ENCODE results near the gene ST3GAL3. TPM values are rescaled to one million over a fixed set of nuclear protein-coding genes. Genes with fewer than 3 reads are reported as not detected.

ST3GAL3 gene
- total RNA-seq, 1 experiment from 2014 or later = 8.6 TPM

DNA sequence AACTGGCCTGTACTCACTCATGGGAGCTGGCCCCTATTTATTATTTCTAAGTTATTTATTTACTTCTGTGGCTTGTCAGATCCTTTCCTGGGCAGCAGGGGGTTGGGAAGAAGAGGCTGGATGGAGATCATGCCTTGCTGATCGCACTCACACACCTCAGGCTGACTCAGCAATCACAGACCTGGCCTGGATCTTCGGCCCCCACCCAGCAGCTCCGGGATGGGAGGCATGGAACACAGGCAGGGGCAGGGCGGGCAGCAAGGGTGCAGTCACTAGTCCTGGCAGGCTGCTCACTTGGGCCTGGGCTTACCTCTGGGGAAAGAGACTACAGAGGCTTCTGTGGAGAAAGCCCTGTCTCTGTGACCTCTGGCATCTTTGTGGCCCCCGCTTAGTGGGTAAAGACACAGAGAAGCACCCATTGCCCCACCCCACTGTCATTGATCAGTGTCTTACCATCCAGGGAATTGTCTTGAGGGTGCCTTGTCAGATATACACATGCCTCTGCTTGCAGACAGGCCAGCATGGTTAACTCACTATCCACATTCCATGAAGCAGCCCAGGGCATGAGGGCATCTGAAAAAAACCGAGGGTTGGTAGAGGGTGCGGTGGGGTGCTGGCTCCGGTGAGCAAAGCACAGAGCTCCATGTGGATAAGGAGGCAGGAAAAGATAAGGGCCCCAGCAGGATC lies 230.0 kb downstream of the ST3GAL3 start (continued):
- no peak for TF ChIP-seq USF2 (CRISPR knock-in tag; IDR thresholded peaks at IDR 0.05)
- TF ChIP-seq KAT7 (CRISPR knock-in tag; IDR thresholded peaks at IDR 0.05; ENCODE audit: borderline replicate concordance) = no peak
- TF ChIP-seq GABPB1 (CRISPR knock-in tag; IDR thresholded peaks at IDR 0.05) = no peak
- no peak for TF ChIP-seq TCF7 (CRISPR knock-in tag; IDR thresholded peaks at IDR 0.05; ENCODE audit: low read depth)

DNA sequence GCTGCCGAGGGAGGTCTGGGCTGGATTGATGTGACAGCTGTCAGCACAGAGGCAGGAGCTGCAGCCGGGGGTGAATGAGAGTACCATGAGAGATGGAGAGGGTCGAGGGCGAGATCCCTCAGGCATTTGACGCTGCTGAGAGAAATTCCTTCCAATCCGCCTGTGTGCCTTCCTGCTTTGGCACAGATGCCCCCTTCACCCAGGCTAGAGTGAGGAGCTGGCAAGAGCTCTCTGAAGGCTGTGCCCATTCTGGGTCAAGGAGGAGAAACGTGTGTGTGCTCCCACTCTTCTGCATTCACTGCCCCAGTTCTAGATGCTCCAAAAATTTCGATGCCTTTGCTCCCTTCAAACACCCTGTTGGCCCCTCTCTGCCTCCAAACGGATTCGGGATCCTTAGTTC lies 231.0 kb downstream of the ST3GAL3 start:
- POLR2A ChIA-PET = no interaction called here
- CTCF ChIA-PET = interaction anchor here (0.8 to 11.9 kb wide), 4 partner anchors 36 to 172 kb away, joined by 3 to 992 read pairs (median 3); partner anchors contain the start of gene ATP6V0B
- Mint-ChIP-seq H3K4me3 (no peak overlapping the region), H3K36me3 (no peaks in the 10 kb centered on the region), H3K27me3 (ENCODE audit: low read depth) (no peaks in the 10 kb centered on the region; the same call in 1 of the 2 replicates), H3K27ac (no peak overlapping the region; the same call in 1 of the 2 replicates), H3K9me3 (no peaks in the 10 kb centered on the region), H3K4me1 (peaks cover 58% of the 10 kb centered on the region)
- ATAC-seq (no peak), DNase-seq (ENCODE audit: low spot score) (no peak)
- TF ChIP-seq ZNF396 (CRISPR knock-in tag; IDR thresholded peaks at IDR 0.05; ENCODE audit: borderline replicate concordance) = no peak
- no peak for TF ChIP-seq JUN (CRISPR knock-in tag; IDR thresholded peaks at IDR 0.05)
- no peak for TF ChIP-seq ZNF263 (CRISPR knock-in tag; IDR thresholded peaks at IDR 0.05; ENCODE audit: low read depth)
- no peak for TF ChIP-seq JAZF1 (CRISPR knock-in tag; IDR thresholded peaks at IDR 0.05)
- TF ChIP-seq MYBL2 (CRISPR knock-in tag; IDR thresholded peaks at IDR 0.05) = no peak

GRCh38 chr1:43938892-43939587 lies 231.7 kb downstream of the ST3GAL3 start:
- no peaks in the 10 kb centered on the region for H3K36me3 Mint-ChIP-seq
- POLR2A ChIA-PET = interaction anchor here (0.9 kb wide), 1 partner anchor 176 kb away, joined by 3 read pairs; no protein-coding TSS in a partner anchor

More at GRCh38 chr1:43938892-43939587, 231.7 kb downstream of the ST3GAL3 start:
- Mint-ChIP-seq H3K4me3 (no peak overlapping the region), H3K27me3 (ENCODE audit: low read depth) (no peaks in the 10 kb centered on the region; the same call in 1 of the 2 replicates), H3K9me3 (no peaks in the 10 kb centered on the region), H3K27ac (peak overlapping the region; percentile 22; the same call in 1 of the 2 replicates), H3K4me1 (peaks cover 59% of the 10 kb centered on the region)
- TF ChIP-seq, protein P1, sequence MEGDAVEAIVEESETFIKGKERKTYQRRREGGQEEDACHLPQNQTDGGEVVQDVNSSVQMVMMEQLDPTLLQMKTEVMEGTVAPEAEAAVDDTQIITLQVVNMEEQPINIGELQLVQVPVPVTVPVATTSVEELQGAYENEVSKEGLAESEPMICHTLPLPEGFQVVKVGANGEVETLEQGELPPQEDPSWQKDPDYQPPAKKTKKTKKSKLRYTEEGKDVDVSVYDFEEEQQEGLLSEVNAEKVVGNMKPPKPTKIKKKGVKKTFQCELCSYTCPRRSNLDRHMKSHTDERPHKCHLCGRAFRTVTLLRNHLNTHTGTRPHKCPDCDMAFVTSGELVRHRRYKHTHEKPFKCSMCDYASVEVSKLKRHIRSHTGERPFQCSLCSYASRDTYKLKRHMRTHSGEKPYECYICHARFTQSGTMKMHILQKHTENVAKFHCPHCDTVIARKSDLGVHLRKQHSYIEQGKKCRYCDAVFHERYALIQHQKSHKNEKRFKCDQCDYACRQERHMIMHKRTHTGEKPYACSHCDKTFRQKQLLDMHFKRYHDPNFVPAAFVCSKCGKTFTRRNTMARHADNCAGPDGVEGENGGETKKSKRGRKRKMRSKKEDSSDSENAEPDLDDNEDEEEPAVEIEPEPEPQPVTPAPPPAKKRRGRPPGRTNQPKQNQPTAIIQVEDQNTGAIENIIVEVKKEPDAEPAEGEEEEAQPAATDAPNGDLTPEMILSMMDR (IDR thresholded peaks at IDR 0.05) = no peak
- TF ChIP-seq NFYB (CRISPR knock-in tag; conservative IDR thresholded peaks at IDR 0.05; ENCODE audit: low read depth) (no peak), TEAD1 (CRISPR knock-in tag; IDR thresholded peaks at IDR 0.05) (no peak), TEAD4 (CRISPR knock-in tag; IDR thresholded peaks at IDR 0.05) (no peak), RORB (CRISPR knock-in tag; IDR thresholded peaks at IDR 0.05) (no peak), CBFB (CRISPR knock-in tag; IDR thresholded peaks at IDR 0.05; ENCODE audit: low read depth) (no peak), GTF2I (CRISPR knock-in tag; conservative IDR thresholded peaks at IDR 0.05) (no peak), MYBL2 (CRISPR knock-in tag; IDR thresholded peaks at IDR 0.05) (no peak), E2F5 (CRISPR knock-in tag; IDR thresholded peaks at IDR 0.05) (no peak), ZNF232 (CRISPR knock-in tag; IDR thresholded peaks at IDR 0.05) (no peak), ZNF512 (CRISPR knock-in tag; IDR thresholded peaks at IDR 0.05; ENCODE audit: borderline replicate concordance) (no peak)
- TF ChIP-seq, protein P2, sequence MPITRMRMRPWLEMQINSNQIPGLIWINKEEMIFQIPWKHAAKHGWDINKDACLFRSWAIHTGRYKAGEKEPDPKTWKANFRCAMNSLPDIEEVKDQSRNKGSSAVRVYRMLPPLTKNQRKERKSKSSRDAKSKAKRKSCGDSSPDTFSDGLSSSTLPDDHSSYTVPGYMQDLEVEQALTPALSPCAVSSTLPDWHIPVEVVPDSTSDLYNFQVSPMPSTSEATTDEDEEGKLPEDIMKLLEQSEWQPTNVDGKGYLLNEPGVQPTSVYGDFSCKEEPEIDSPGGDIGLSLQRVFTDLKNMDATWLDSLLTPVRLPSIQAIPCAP (CRISPR knock-in tag; IDR thresholded peaks at IDR 0.05) = no peak
- TF ChIP-seq, protein P3, sequence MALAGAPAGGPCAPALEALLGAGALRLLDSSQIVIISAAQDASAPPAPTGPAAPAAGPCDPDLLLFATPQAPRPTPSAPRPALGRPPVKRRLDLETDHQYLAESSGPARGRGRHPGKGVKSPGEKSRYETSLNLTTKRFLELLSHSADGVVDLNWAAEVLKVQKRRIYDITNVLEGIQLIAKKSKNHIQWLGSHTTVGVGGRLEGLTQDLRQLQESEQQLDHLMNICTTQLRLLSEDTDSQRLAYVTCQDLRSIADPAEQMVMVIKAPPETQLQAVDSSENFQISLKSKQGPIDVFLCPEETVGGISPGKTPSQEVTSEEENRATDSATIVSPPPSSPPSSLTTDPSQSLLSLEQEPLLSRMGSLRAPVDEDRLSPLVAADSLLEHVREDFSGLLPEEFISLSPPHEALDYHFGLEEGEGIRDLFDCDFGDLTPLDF (CRISPR knock-in tag; IDR thresholded peaks at IDR 0.05) = no peak
- DNase-seq (ENCODE audit: low spot score) (no peak), ATAC-seq (no peak)
- CTCF ChIA-PET = interaction anchor here (0.6 to 11.9 kb wide), 10 partner anchors 9 to 172 kb away, joined by 3 to 992 read pairs (median 3); no protein-coding TSS in a partner anchor

Measured in WTC11 (cell line).